Thyroid gland (tissue), 4 donors: Measurements from ENCODE around the gene ERG.

Source experiments
- POLR2A ChIP-seq, 2 donors: fragments of 450-650 bp; IDR thresholded peaks; one replicate each; pipeline ENCODE4 v1.6.1; 2017; ENCODE audit warnings: antibody characterized with exemption in 2 of 2, mild to moderate bottlenecking in 2 of 2, moderate library complexity in 1 of 2
- TF ChIP-seq, protein P1 (sequence below), 6 experiments: fragments of 200-600 bp in 3 of 6; fragments of 450-650 bp in 3 of 6; sonication (generic) in 3 of 6; IDR thresholded peaks; one replicate each; pipeline ENCODE4 v1.5.1; 2016 to 2019; ENCODE audit warnings: antibody characterized with exemption in 6 of 6, mild to moderate bottlenecking in 2 of 6, inconsistent platforms in 1 of 6, moderate library complexity in 1 of 6

- TF ChIP-seq, protein P1, sequence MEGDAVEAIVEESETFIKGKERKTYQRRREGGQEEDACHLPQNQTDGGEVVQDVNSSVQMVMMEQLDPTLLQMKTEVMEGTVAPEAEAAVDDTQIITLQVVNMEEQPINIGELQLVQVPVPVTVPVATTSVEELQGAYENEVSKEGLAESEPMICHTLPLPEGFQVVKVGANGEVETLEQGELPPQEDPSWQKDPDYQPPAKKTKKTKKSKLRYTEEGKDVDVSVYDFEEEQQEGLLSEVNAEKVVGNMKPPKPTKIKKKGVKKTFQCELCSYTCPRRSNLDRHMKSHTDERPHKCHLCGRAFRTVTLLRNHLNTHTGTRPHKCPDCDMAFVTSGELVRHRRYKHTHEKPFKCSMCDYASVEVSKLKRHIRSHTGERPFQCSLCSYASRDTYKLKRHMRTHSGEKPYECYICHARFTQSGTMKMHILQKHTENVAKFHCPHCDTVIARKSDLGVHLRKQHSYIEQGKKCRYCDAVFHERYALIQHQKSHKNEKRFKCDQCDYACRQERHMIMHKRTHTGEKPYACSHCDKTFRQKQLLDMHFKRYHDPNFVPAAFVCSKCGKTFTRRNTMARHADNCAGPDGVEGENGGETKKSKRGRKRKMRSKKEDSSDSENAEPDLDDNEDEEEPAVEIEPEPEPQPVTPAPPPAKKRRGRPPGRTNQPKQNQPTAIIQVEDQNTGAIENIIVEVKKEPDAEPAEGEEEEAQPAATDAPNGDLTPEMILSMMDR (IDR thresholded peaks at IDR 0.05): no peak
- no peak for TF ChIP-seq POLR2A (IDR thresholded peaks at IDR 0.05)
These were observed 99.2 kb downstream of the ERG start for GRCh38 chr21:38399103-38399502.
